ENCODE measurements around the gene NEK5.
A peak's percentile ranks its signal among the peaks of the same experiment; 100 is the strongest.

Gene NEK5

GRCh38 chr13:51997186-51997585 lies 131.7 kb downstream of the NEK5 start:
- DNase-seq (ENCODE audit: low read depth): no peak
- TF ChIP-seq CTCF (conservative IDR thresholded peaks at IDR 0.05; ENCODE audit: low read length): no peak
- no peak overlapping the region for H3K4me3 ChIP-seq (ENCODE audit: low read length)

GRCh38 chr13:51996641-51997040 lies 132.2 kb downstream of the NEK5 start:
- no peak for TF ChIP-seq CTCF (conservative IDR thresholded peaks at IDR 0.05; ENCODE audit: low read length)
- no peak overlapping the region for H3K4me3 ChIP-seq (ENCODE audit: low read length)
- no peak for DNase-seq (ENCODE audit: low read depth)

GRCh38 chr13:51995677-51996551 lies 133.0 kb downstream of the NEK5 start:
- peak; percentile 39 for DNase-seq (ENCODE audit: low read depth)
- no peak for TF ChIP-seq CTCF (conservative IDR thresholded peaks at IDR 0.05; ENCODE audit: low read length)
- no peak overlapping the region for H3K4me3 ChIP-seq (ENCODE audit: low read length)

- DNase-seq (ENCODE audit: low read depth): no peak
- TF ChIP-seq CTCF (conservative IDR thresholded peaks at IDR 0.05; ENCODE audit: low read length): no peak
- no peak overlapping the region for H3K4me3 ChIP-seq (ENCODE audit: low read length)
These were observed 135.2 kb downstream of the NEK5 start for GRCh38 chr13:51993713-51994112.

GRCh38 chr13:51988988-51989618 lies 139.8 kb downstream of the NEK5 start:
- DNase-seq (ENCODE audit: low read depth): no peak
- no peak for TF ChIP-seq CTCF (conservative IDR thresholded peaks at IDR 0.05; ENCODE audit: low read length)
- H3K4me3 ChIP-seq (ENCODE audit: low read length): no peak overlapping the region
